Natural killer cell treated with Interleukin-12 subunit alpha and Interleukin-12 subunit beta and Interleukin-15 and Interleukin-18, amount 100 ng/mL, for 72 hours (primary cell): ENCODE measurements around the gene SNED1. TPM values are rescaled to one million over a fixed set of nuclear protein-coding genes. Genes with fewer than 3 reads are reported as not detected.
A peak's percentile ranks its signal among the peaks of the same experiment; 100 is the strongest.

Experiments used
- ATAC-seq, 2 donors: fragments of 150-1000 bp; cut with Tn5 transposase in 1 of 2; sonication (Bioruptor Pico), chemical (Tn5 transposase) in 1 of 2; 2 replicates each; pipeline ENCODE4 v1.10.0; 2021
- DNase-seq: peaks from one replicate; pipeline ENCODE4 v3.0.0; 2022; ENCODE audit warnings: low spot score
- H3K27ac Mint-ChIP-seq, 2 donors: 1 replicate in 1 of 2; 2 replicates in 1 of 2; pipeline ENCODE4 v1.8.0; 2022; ENCODE audit warnings: mixed read lengths in 2 of 2, mild to moderate bottlenecking in 1 of 2, moderate library complexity in 1 of 2
- H3K27me3 Mint-ChIP-seq, 2 donors: 1 replicate in 1 of 2; 2 replicates in 1 of 2; pipeline ENCODE4 v1.8.0; 2022; ENCODE audit warnings: mixed read lengths in 2 of 2
- H3K36me3 Mint-ChIP-seq: one replicate; pipeline ENCODE4 v1.8.0; 2022; ENCODE audit warnings: mixed read lengths
- H3K4me1 Mint-ChIP-seq, 2 donors: 1 replicate in 1 of 2; 2 replicates in 1 of 2; pipeline ENCODE4 v1.8.0; 2022; ENCODE audit warnings: low read depth in 2 of 2, mixed read lengths in 2 of 2, mild to moderate bottlenecking in 1 of 2
- H3K4me3 Mint-ChIP-seq: one replicate; pipeline ENCODE4 v1.8.0; 2022; ENCODE audit warnings: mixed read lengths
- H3K9me3 Mint-ChIP-seq: 2 replicates; pipeline ENCODE4 v1.8.0; 2022; ENCODE audit warnings: mixed read lengths
- total RNA-seq, 2 donors: library from RNA; stranded (reverse); gene quantifications; one replicate each; pipeline ENCODE4 v1.2.3, GENCODE V29; 2022

SNED1 gene
- total RNA-seq, 2 donors from 2014 or later: 0.14 TPM; not detected in 1

DNA sequence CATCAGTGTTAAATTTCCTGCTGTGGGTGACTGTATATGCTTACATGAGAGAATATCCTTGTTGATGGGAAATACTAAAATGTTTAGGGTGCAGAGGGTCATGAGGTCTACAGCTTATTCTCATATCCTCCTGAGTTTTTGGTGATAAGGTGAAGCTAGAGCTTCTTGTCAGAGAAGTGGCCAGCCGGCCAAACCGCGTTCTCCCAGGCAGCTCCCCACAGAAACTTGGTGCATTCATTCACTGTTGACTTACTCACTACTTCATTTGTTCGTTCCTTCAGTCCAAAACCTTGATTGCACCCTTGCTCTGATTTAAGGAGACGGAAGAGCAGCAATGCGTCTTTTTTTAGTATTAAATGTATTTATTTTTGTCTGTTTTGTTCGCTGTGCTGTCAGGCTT is 8.7 kb downstream of the SNED1 start:
- DNase-seq (no peak), ATAC-seq (no peak)
- Mint-ChIP-seq H3K9me3 (no peaks in the 10 kb centered on the region), H3K27me3 (peaks cover 9 to 18% of the 10 kb centered on the region in 2 donors), H3K4me1 (peaks cover 5 to 11% of the 10 kb centered on the region in 2 donors), H3K27ac (no peak overlapping the region), H3K36me3 (peaks cover 11% of the 10 kb centered on the region), H3K4me3 (no peak overlapping the region)

DNA sequence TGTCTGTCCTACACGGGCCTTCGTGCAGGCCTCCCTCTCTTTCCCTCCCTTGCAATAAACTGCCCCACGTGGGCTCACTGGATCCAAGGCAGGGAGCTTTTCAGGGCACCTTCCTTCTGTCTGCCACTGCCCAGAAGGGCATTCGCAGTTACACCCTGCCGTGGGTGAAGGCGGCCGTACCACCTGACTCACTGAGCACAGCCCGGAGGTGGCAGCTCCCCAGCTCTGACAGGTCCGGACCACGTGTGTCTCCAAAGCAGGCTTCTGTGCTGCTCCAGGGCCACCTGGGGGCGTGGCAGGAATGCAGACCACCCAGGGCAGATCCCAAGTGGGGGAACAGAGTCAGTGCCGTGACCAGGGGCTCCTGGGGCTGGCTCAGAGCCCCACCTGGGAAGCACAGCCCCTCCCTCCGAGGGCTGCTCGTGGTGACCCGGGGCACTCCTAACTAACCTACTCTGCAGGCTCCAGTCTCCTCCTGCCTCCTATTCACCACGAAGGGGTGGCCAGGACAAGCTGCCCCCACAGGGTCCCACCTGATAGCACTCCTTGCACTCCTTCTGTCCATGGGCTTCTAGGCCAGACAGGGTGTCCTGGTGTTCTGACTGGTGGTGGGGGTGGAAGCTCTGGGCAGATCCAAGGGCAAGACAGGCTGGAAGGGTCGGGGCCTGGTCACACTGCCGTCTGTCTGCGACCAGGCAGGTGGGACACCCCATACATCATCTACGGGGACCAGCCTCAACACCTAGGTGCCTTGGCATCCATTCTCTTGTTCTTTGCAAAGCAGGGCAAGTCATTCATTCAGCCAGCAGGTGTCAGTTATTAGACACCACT is 9.7 kb downstream of the SNED1 start:
- Mint-ChIP-seq H3K27me3 (peaks cover 9 to 18% of the 10 kb centered on the region in 2 donors), H3K27ac (no peak overlapping the region), H3K4me1 (peaks cover 5 to 11% of the 10 kb centered on the region in 2 donors), H3K4me3 (no peak overlapping the region), H3K36me3 (peaks cover 11% of the 10 kb centered on the region), H3K9me3 (no peaks in the 10 kb centered on the region)
- DNase-seq (no peak), ATAC-seq (peak in 1 of 2 donors; percentile 15)

GRCh38 chr2:241008711-241009121 is 10.3 kb downstream of the SNED1 start:
- ATAC-seq (peak in 1 of 2 donors; percentile 8), DNase-seq (no peak)
- Mint-ChIP-seq H3K36me3 (peaks cover 11% of the 10 kb centered on the region), H3K4me3 (peak overlapping the region; percentile 6), H3K27me3 (peaks cover 9 to 18% of the 10 kb centered on the region in 2 donors), H3K4me1 (peaks cover 5 to 11% of the 10 kb centered on the region in 2 donors), H3K27ac (no peak overlapping the region), H3K9me3 (no peaks in the 10 kb centered on the region)

GRCh38 chr2:241009191-241009590 is 10.8 kb downstream of the SNED1 start:
- Mint-ChIP-seq H3K4me3 (peak overlapping the region; percentile 6), H3K36me3 (peaks cover 11% of the 10 kb centered on the region), H3K27ac (no peak overlapping the region)

GRCh38 chr2:241009601-241010530 is 11.4 kb downstream of the SNED1 start:
- Mint-ChIP-seq H3K27me3 (peaks cover 11 to 18% of the 10 kb centered on the region in 2 donors), H3K27ac (no peak overlapping the region), H3K9me3 (no peaks in the 10 kb centered on the region), H3K4me3 (no peak overlapping the region), H3K36me3 (peaks cover 11% of the 10 kb centered on the region), H3K4me1 (peaks cover 5 to 11% of the 10 kb centered on the region in 2 donors)
- ATAC-seq (peak in 1 of 2 donors; percentile 63), DNase-seq (no peak)

More at GRCh38 chr2:241009191-241009590, 10.8 kb downstream of the SNED1 start:
- H3K27me3 Mint-ChIP-seq: peaks cover 9 to 18% of the 10 kb centered on the region in 2 donors
- H3K4me1 Mint-ChIP-seq: peaks cover 5 to 11% of the 10 kb centered on the region in 2 donors
- H3K9me3 Mint-ChIP-seq: no peaks in the 10 kb centered on the region
- DNase-seq (no peak), ATAC-seq (no peak)

DNA sequence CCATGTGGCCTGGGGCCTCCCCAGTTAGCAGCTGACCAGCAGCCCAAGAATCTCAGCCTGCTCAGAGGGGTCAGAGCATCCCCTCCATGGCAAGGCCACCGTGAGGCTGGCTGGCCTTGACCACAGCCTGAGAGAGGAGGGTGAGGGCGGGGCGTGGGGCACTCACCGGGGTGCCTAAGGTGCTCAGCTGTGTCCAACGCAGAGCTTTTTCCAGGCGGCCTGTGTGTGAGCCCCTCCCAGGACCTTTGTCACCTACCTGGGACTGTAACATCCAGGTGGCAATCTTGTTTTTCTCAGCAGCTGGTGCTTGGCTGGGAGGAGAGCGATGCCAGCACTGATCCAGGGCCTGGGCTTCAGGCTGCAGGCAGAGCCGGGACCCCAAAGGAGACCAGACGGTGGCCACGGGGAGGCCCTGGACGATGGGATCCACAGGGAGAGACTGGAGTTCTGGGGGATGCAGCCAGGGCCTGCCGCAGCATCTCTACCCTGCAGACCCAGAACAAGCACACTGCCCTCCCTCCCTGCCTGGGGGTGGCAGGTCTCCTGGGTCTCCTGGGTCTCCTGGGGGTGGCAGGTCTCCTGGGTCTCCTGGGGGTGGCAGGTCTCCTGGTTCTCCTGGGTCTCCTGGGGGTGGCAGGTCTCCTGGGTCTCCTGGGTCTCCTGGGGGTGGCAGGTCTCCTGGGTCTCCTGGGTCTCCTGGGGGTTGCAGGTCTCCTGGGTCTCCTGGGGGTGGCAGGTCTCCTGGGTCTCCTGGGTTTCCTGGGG is 12.3 kb downstream of the SNED1 start:
- peaks cover 11 to 16% of the 10 kb centered on the region in 2 donors for H3K27me3 Mint-ChIP-seq
- no peak for ATAC-seq
- no peak for DNase-seq
- H3K9me3 Mint-ChIP-seq: no peaks in the 10 kb centered on the region
- no peak overlapping the region for H3K27ac Mint-ChIP-seq
- peaks cover 5 to 11% of the 10 kb centered on the region in 2 donors for H3K4me1 Mint-ChIP-seq
- peaks cover 6% of the 10 kb centered on the region for H3K36me3 Mint-ChIP-seq
- no peak overlapping the region for H3K4me3 Mint-ChIP-seq

DNA sequence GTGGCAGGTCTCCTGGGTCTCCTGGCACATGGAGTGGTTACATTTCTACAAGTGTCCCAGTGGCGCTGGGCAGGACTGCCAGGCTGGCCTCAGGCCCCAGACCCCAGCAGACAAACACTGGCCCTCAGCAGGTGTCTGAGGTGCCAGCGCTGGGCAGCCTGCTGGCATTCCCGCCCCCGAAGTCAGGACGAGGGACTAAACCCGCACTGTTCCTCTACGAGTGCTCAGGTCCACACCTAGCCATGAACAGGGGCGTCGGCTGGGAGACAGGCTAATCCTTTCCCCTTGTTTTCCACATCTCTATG is 12.8 kb downstream of the SNED1 start:
- Mint-ChIP-seq H3K27me3 (peaks cover 8 to 11% of the 10 kb centered on the region in 2 donors), H3K9me3 (no peaks in the 10 kb centered on the region), H3K27ac (no peak overlapping the region), H3K4me3 (no peak overlapping the region), H3K36me3 (peaks cover under 1% of the 10 kb centered on the region), H3K4me1 (peaks cover 5 to 11% of the 10 kb centered on the region in 2 donors)
- DNase-seq: no peak
- no peak for ATAC-seq

- H3K4me3 Mint-ChIP-seq: no peak overlapping the region
- peaks cover 6% of the 10 kb centered on the region in 2 donors for H3K27me3 Mint-ChIP-seq
- no peaks in the 10 kb centered on the region for H3K36me3 Mint-ChIP-seq
Observed at GRCh38 chr2:241011751-241012510, 13.5 kb downstream of the SNED1 start.

GRCh38 chr2:241014224-241014623 is 15.8 kb downstream of the SNED1 start:
- Mint-ChIP-seq H3K27ac (no peak overlapping the region), H3K4me3 (no peak overlapping the region), H3K27me3 (peaks cover under 1 to 3% of the 10 kb centered on the region in 2 donors), H3K9me3 (no peaks in the 10 kb centered on the region), H3K36me3 (no peaks in the 10 kb centered on the region), H3K4me1 (peaks cover under 1 to 4% of the 10 kb centered on the region in 2 donors)
- DNase-seq (no peak), ATAC-seq (peak in 1 of 2 donors; percentile 11)

More at GRCh38 chr2:241011751-241012510, 13.5 kb downstream of the SNED1 start:
- peak; percentile 33 to 34 for ATAC-seq
- Mint-ChIP-seq H3K27ac (no peak overlapping the region), H3K4me1 (peaks cover 5 to 11% of the 10 kb centered on the region in 2 donors), H3K9me3 (no peaks in the 10 kb centered on the region)
- no peak for DNase-seq

DNA sequence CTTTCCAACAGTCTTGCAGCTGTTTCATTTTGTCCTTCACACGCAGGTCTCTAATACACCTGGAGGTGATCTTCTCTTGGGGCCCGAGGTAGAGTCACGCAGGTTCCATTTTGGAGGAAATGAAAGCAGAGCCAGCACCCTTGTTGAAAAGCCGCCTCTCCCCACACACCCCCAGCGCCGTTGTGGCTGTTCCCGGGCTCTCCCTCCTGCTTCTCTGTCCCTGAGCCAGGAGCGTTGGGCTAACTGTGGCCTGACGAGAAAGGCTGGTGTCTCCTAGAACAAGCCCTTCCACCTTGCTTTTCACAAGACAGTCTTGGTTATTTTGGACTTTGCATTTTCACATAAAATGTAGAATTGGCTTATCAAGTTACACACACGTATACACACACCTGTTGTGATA is 16.3 kb downstream of the SNED1 start:
- ATAC-seq: no peak
- H3K27ac Mint-ChIP-seq: no peak overlapping the region
- DNase-seq: no peak
- no peak overlapping the region for H3K4me3 Mint-ChIP-seq
- H3K27me3 Mint-ChIP-seq: peaks cover 0 to 2% of the 10 kb centered on the region in 2 donors
- no peaks in the 10 kb centered on the region for H3K9me3 Mint-ChIP-seq
- peaks cover 0 to 3% of the 10 kb centered on the region in 2 donors for H3K4me1 Mint-ChIP-seq
- H3K36me3 Mint-ChIP-seq: no peaks in the 10 kb centered on the region

DNA sequence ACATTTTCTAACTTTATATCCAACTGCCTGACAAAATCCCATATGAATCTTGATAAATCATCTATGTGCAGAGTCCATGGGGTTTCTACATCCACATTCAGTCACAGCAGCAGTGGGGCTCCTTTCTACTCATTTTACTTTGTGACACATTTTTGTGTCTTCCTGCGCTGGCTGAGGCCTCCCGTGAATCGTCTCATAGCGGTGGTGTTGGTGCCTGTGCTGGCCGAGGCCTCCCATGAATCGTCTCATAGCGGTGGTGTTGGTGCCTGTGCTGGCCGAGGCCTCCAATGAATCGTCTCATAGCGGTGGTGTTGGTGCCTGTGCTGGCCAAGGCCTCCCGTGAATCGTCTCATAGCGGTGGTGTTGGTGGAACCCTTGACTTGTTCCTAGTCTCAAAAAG is 17.0 kb downstream of the SNED1 start:
- no peaks in the 10 kb centered on the region for H3K36me3 Mint-ChIP-seq
- no peak overlapping the region for H3K27ac Mint-ChIP-seq
- H3K9me3 Mint-ChIP-seq: no peaks in the 10 kb centered on the region
- H3K4me1 Mint-ChIP-seq: no peaks in the 10 kb centered on the region
- H3K4me3 Mint-ChIP-seq: no peak overlapping the region
- DNase-seq: no peak
- peaks cover 0 to 2% of the 10 kb centered on the region in 2 donors for H3K27me3 Mint-ChIP-seq
- ATAC-seq: no peak

GRCh38 chr2:241017228-241017940 is 19.0 kb downstream of the SNED1 start:
- DNase-seq (no peak), ATAC-seq (no peak)
- Mint-ChIP-seq H3K9me3 (no peaks in the 10 kb centered on the region), H3K27ac (no peak overlapping the region), H3K36me3 (no peaks in the 10 kb centered on the region), H3K27me3 (peaks cover 0 to 2% of the 10 kb centered on the region in 2 donors), H3K4me1 (no peaks in the 10 kb centered on the region), H3K4me3 (no peak overlapping the region)
